HEK293 (cell line): ENCODE measurements around the gene CCSER2.

Experiments used
- CTCF ChIA-PET: fragments of 350-600 bp; formaldehyde crosslinking; extraction: SDS; loops from one replicate; lab custom pipeline; 2021; ENCODE audit warnings: antibody characterized with exemption; lab: Yijun Ruan, JAX
- POLR2A ChIA-PET: fragments of 300-600 bp; formaldehyde crosslinking; extraction: SDS; loops from one replicate; lab custom pipeline; 2020; ENCODE audit warnings: antibody characterized with exemption, inconsistent platforms; lab: Yijun Ruan, JAX
- H3K27ac ChIP-seq: fragments of 200-500 bp; sonication (Bioruptor generic); 2 replicates; pipeline ENCODE4 v1.5.1; 2014; ENCODE audit warnings: low read depth, low read length, control low read depth, inconsistent platforms; ENCODE audit errors: extremely low read depth
- H3K36me3 ChIP-seq, 2 experiments: fragments of 200-500 bp in 1 of 2; sonication (Bioruptor generic) in 1 of 2; 1 replicate in 1 of 2; 2 replicates in 1 of 2; pipeline ENCODE4 v1.5.1; 2014 to 2017; ENCODE audit warnings: inconsistent platforms in 2 of 2, low read length in 2 of 2; ENCODE audit not compliant: control insufficient read depth in 2 of 2, insufficient read depth in 1 of 2
- H3K4me1 ChIP-seq: fragments of 200-500 bp; sonication (Bioruptor generic); 2 replicates; pipeline ENCODE4 v1.5.1; 2014; ENCODE audit warnings: mild to moderate bottlenecking, low read length, inconsistent platforms; ENCODE audit not compliant: control insufficient read depth, insufficient read depth
- H3K4me3 ChIP-seq: 2 replicates; pipeline ENCODE4 v1.5.1; 2011; ENCODE audit warnings: low read depth, mild to moderate bottlenecking, control low read depth, low read length, moderate library complexity
- H3K9me3 ChIP-seq: fragments of 200-500 bp; sonication (Bioruptor generic); 2 replicates; pipeline ENCODE4 v1.5.1; 2014; ENCODE audit warnings: low read depth, low read length, inconsistent platforms; ENCODE audit not compliant: control insufficient read depth, insufficient read depth
- BCL11A ChIP-seq: fragments of 450-650 bp; formaldehyde crosslinking; IDR thresholded peaks from 2 replicates; pipeline ENCODE4 v1.5.1; 2016; ENCODE audit warnings: low read depth, missing biosample characterization, missing genetic modification characterization
- IKZF3 ChIP-seq: fragments of 450-650 bp; IDR thresholded peaks from 2 replicates; pipeline ENCODE4 v1.5.0; 2018; ENCODE audit warnings: missing biosample characterization, mild to moderate bottlenecking, missing genetic modification characterization, moderate library complexity
- PATZ1 ChIP-seq: fragments of 450-650 bp; formaldehyde crosslinking; IDR thresholded peaks from 2 replicates; pipeline ENCODE4 v1.5.1; 2016; ENCODE audit warnings: missing biosample characterization, missing genetic modification characterization
- REPIN1 ChIP-seq: fragments of 450-650 bp; formaldehyde crosslinking; IDR thresholded peaks from 2 replicates; pipeline ENCODE4 v1.5.1; 2017; ENCODE audit warnings: missing biosample characterization, missing genetic modification characterization, low read depth
- ZNF112 ChIP-seq: fragments of 450-650 bp; formaldehyde crosslinking; IDR thresholded peaks from 2 replicates; pipeline ENCODE4 v1.5.0; 2017; ENCODE audit warnings: missing biosample characterization, missing genetic modification characterization
- ZNF140 ChIP-seq: fragments of 450-650 bp; formaldehyde crosslinking; IDR thresholded peaks from 2 replicates; pipeline ENCODE4 v1.5.1; 2016; ENCODE audit warnings: missing biosample characterization, missing genetic modification characterization
- ZNF155 ChIP-seq: fragments of 450-650 bp; formaldehyde crosslinking; IDR thresholded peaks from 2 replicates; pipeline ENCODE4 v1.5.1; 2016; ENCODE audit warnings: missing biosample characterization, missing genetic modification characterization
- ZNF211 ChIP-seq: fragments of 450-650 bp; formaldehyde crosslinking; IDR thresholded peaks from 2 replicates; pipeline ENCODE4 v1.5.1; 2016; ENCODE audit warnings: low read depth, missing biosample characterization, missing genetic modification characterization
- ZNF239 ChIP-seq: fragments of 450-650 bp; formaldehyde crosslinking; IDR thresholded peaks from 2 replicates; pipeline ENCODE4 v1.5.1; 2016; ENCODE audit warnings: missing biosample characterization, missing genetic modification characterization
- ZNF354C ChIP-seq: fragments of 450-650 bp; formaldehyde crosslinking; IDR thresholded peaks from 2 replicates; pipeline ENCODE4 v1.5.1; 2016; ENCODE audit warnings: missing biosample characterization, missing genetic modification characterization, low read depth, borderline replicate concordance
- ZNF391 ChIP-seq: fragments of 450-650 bp; formaldehyde crosslinking; IDR thresholded peaks from 2 replicates; pipeline ENCODE4 v1.5.1; 2016; ENCODE audit warnings: low read depth, missing biosample characterization, missing genetic modification characterization, borderline replicate concordance
- ZNF555 ChIP-seq: fragments of 450-650 bp; formaldehyde crosslinking; conservative IDR thresholded peaks from 2 replicates; pipeline ENCODE4 v1.5.1; 2017; ENCODE audit warnings: missing biosample characterization, mild to moderate bottlenecking, missing genetic modification characterization, inconsistent platforms
- ZNF560 ChIP-seq: fragments of 450-650 bp; formaldehyde crosslinking; IDR thresholded peaks from 2 replicates; pipeline ENCODE4 v1.5.1; 2017; ENCODE audit warnings: missing biosample characterization, missing genetic modification characterization, borderline replicate concordance
- ZNF585B ChIP-seq: fragments of 450-650 bp; formaldehyde crosslinking; IDR thresholded peaks from 2 replicates; pipeline ENCODE4 v1.5.1; 2016; ENCODE audit warnings: missing biosample characterization, missing genetic modification characterization
- ZNF624 ChIP-seq: fragments of 450-650 bp; formaldehyde crosslinking; IDR thresholded peaks from 2 replicates; pipeline ENCODE4 v1.5.1; 2017; ENCODE audit warnings: missing biosample characterization, missing genetic modification characterization
- ZNF626 ChIP-seq: fragments of 450-650 bp; sonication (Bioruptor Pico); formaldehyde crosslinking; IDR thresholded peaks from 2 replicates; pipeline ENCODE4 v1.5.1; 2018; ENCODE audit warnings: missing biosample characterization, missing genetic modification characterization, inconsistent platforms
- TF ChIP-seq, protein P1 (sequence below): fragments of 450-650 bp; formaldehyde crosslinking; IDR thresholded peaks from 2 replicates; pipeline ENCODE4 v1.5.1; 2017; ENCODE audit warnings: missing biosample characterization, missing genetic modification characterization
- TF ChIP-seq, protein P2 (sequence below): fragments of 450-650 bp; formaldehyde crosslinking; IDR thresholded peaks from 2 replicates; pipeline ENCODE4 v1.5.1; 2017; ENCODE audit warnings: missing biosample characterization, missing genetic modification characterization
- TF ChIP-seq, protein P3 (sequence below): fragments of 450-650 bp; IDR thresholded peaks from 2 replicates; pipeline ENCODE4 v1.5.1; 2018; ENCODE audit warnings: missing biosample characterization, mild to moderate bottlenecking, missing genetic modification characterization
- TF ChIP-seq, protein P4 (sequence below): fragments of 450-650 bp; formaldehyde crosslinking; IDR thresholded peaks from 2 replicates; pipeline ENCODE4 v1.5.1; 2017; ENCODE audit warnings: missing biosample characterization, mild to moderate bottlenecking, missing genetic modification characterization, moderate library complexity

The CCSER2 gene

GRCh38 chr10:84289521-84290200 is 38.7 kb upstream of the CCSER2 start:
- H3K4me1 ChIP-seq = no peaks in the 10 kb centered on the region
- H3K4me3 ChIP-seq = no peak overlapping the region
- POLR2A ChIA-PET = no interaction called here
- H3K27ac ChIP-seq = no peak overlapping the region
- TF ChIP-seq ZNF391 (tag by site-specific recombination) = no peak
- no peak for TF ChIP-seq ZNF585B (tag by site-specific recombination)
- TF ChIP-seq ZNF211 (tag by site-specific recombination) = no peak
- TF ChIP-seq ZNF140 (tag by site-specific recombination) = no peak
- no peak for TF ChIP-seq IKZF3 (tag by site-specific recombination)
- TF ChIP-seq ZNF239 (tag by site-specific recombination) = no peak
- no peak for TF ChIP-seq PATZ1 (tag by site-specific recombination)
- TF ChIP-seq ZNF354C (tag by site-specific recombination) = no peak
- TF ChIP-seq ZNF624 = no peak
- TF ChIP-seq ZNF560 (tag by site-specific recombination) = no peak
- TF ChIP-seq REPIN1 (tag by site-specific recombination) = no peak
- no peak for TF ChIP-seq ZNF626 (tag by site-specific recombination)
- no peak for TF ChIP-seq ZNF155
- TF ChIP-seq BCL11A (tag by site-specific recombination) = no peak
- no peak for TF ChIP-seq ZNF555 (tag by site-specific recombination)
- TF ChIP-seq, protein P1, sequence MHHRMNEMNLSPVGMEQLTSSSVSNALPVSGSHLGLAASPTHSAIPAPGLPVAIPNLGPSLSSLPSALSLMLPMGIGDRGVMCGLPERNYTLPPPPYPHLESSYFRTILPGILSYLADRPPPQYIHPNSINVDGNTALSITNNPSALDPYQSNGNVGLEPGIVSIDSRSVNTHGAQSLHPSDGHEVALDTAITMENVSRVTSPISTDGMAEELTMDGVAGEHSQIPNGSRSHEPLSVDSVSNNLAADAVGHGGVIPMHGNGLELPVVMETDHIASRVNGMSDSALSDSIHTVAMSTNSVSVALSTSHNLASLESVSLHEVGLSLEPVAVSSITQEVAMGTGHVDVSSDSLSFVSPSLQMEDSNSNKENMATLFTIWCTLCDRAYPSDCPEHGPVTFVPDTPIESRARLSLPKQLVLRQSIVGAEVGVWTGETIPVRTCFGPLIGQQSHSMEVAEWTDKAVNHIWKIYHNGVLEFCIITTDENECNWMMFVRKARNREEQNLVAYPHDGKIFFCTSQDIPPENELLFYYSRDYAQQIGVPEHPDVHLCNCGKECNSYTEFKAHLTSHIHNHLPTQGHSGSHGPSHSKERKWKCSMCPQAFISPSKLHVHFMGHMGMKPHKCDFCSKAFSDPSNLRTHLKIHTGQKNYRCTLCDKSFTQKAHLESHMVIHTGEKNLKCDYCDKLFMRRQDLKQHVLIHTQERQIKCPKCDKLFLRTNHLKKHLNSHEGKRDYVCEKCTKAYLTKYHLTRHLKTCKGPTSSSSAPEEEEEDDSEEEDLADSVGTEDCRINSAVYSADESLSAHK (tag by site-specific recombination) = no peak
- TF ChIP-seq, protein P2, sequence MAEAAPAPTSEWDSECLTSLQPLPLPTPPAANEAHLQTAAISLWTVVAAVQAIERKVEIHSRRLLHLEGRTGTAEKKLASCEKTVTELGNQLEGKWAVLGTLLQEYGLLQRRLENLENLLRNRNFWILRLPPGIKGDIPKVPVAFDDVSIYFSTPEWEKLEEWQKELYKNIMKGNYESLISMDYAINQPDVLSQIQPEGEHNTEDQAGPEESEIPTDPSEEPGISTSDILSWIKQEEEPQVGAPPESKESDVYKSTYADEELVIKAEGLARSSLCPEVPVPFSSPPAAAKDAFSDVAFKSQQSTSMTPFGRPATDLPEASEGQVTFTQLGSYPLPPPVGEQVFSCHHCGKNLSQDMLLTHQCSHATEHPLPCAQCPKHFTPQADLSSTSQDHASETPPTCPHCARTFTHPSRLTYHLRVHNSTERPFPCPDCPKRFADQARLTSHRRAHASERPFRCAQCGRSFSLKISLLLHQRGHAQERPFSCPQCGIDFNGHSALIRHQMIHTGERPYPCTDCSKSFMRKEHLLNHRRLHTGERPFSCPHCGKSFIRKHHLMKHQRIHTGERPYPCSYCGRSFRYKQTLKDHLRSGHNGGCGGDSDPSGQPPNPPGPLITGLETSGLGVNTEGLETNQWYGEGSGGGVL (tag by site-specific recombination) = no peak
- TF ChIP-seq, protein P3, sequence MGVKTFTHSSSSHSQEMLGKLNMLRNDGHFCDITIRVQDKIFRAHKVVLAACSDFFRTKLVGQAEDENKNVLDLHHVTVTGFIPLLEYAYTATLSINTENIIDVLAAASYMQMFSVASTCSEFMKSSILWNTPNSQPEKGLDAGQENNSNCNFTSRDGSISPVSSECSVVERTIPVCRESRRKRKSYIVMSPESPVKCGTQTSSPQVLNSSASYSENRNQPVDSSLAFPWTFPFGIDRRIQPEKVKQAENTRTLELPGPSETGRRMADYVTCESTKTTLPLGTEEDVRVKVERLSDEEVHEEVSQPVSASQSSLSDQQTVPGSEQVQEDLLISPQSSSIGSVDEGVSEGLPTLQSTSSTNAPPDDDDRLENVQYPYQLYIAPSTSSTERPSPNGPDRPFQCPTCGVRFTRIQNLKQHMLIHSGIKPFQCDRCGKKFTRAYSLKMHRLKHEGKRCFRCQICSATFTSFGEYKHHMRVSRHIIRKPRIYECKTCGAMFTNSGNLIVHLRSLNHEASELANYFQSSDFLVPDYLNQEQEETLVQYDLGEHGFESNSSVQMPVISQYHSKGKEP = no peak
- no peak for TF ChIP-seq ZNF112 (tag by site-specific recombination)
- TF ChIP-seq, protein P4, sequence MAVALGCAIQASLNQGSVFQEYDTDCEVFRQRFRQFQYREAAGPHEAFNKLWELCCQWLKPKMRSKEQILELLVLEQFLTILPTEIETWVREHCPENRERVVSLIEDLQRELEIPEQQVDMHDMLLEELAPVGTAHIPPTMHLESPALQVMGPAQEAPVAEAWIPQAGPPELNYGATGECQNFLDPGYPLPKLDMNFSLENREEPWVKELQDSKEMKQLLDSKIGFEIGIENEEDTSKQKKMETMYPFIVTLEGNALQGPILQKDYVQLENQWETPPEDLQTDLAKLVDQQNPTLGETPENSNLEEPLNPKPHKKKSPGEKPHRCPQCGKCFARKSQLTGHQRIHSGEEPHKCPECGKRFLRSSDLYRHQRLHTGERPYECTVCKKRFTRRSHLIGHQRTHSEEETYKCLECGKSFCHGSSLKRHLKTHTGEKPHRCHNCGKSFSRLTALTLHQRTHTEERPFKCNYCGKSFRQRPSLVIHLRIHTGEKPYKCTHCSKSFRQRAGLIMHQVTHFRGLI = no peak
- TF ChIP-seq, all 188 proteins: peak for 0
- CTCF ChIA-PET = interaction anchor here (1.1 to 1.4 kb wide), 3 partner anchors 22 to 248 kb away, joined by 3 to 6 read pairs (median 5); no protein-coding TSS in a partner anchor
- H3K9me3 ChIP-seq = no peaks in the 10 kb centered on the region
- H3K36me3 ChIP-seq = no peaks in the 10 kb centered on the region
